Parathyroid adenoma (tissue), 2 donors: ENCODE measurements around the gene CA5B.

Source experiments
- H2AFZ ChIP-seq: fragments of 300-600 bp; sonication (generic); one replicate; pipeline ENCODE4 v1.7.0; 2017; ENCODE audit warnings: antibody characterized with exemption, mild to moderate bottlenecking
- H3K27ac ChIP-seq: fragments of 300-600 bp; sonication (generic); one replicate; pipeline ENCODE4 v1.7.0; 2017
- H3K27me3 ChIP-seq: fragments of 300-600 bp; sonication (generic); one replicate; pipeline ENCODE4 v1.7.0; 2017; ENCODE audit warnings: low read length; ENCODE audit not compliant: control insufficient read depth, insufficient read depth
- H3K36me3 ChIP-seq: fragments of 300-600 bp; sonication (generic); one replicate; pipeline ENCODE4 v1.7.0; 2017; ENCODE audit warnings: low read length; ENCODE audit not compliant: control insufficient read depth, insufficient read depth
- H3K4me1 ChIP-seq: fragments of 300-600 bp; sonication (generic); one replicate; pipeline ENCODE4 v1.7.0; 2017; ENCODE audit warnings: control low read depth
- H3K4me2 ChIP-seq: fragments of 300-600 bp; sonication (generic); one replicate; pipeline ENCODE4 v1.7.0; 2017; ENCODE audit warnings: low read length
- H3K4me3 ChIP-seq: fragments of 300-600 bp; sonication (generic); one replicate; pipeline ENCODE4 v1.7.0; 2017; ENCODE audit warnings: low read depth, low read length
- H3K79me2 ChIP-seq: fragments of 300-600 bp; sonication (generic); one replicate; pipeline ENCODE4 v1.7.0; 2017; ENCODE audit warnings: control low read depth
- H3K9ac ChIP-seq: fragments of 300-600 bp; sonication (generic); one replicate; pipeline ENCODE4 v1.7.0; 2017; ENCODE audit warnings: mild to moderate bottlenecking
- H3K9me3 ChIP-seq: fragments of 300-600 bp; sonication (generic); one replicate; pipeline ENCODE4 v1.7.0; 2017; ENCODE audit warnings: low read length; ENCODE audit not compliant: control insufficient read depth
- CTCF ChIP-seq: fragments of 300-600 bp; sonication (generic); IDR thresholded peaks from one replicate; pipeline ENCODE4 v1.7.0; 2017; ENCODE audit warnings: antibody characterized with exemption, mild to moderate bottlenecking
- donor health status: primary hyperparathyroidism.

The CA5B gene

DNA sequence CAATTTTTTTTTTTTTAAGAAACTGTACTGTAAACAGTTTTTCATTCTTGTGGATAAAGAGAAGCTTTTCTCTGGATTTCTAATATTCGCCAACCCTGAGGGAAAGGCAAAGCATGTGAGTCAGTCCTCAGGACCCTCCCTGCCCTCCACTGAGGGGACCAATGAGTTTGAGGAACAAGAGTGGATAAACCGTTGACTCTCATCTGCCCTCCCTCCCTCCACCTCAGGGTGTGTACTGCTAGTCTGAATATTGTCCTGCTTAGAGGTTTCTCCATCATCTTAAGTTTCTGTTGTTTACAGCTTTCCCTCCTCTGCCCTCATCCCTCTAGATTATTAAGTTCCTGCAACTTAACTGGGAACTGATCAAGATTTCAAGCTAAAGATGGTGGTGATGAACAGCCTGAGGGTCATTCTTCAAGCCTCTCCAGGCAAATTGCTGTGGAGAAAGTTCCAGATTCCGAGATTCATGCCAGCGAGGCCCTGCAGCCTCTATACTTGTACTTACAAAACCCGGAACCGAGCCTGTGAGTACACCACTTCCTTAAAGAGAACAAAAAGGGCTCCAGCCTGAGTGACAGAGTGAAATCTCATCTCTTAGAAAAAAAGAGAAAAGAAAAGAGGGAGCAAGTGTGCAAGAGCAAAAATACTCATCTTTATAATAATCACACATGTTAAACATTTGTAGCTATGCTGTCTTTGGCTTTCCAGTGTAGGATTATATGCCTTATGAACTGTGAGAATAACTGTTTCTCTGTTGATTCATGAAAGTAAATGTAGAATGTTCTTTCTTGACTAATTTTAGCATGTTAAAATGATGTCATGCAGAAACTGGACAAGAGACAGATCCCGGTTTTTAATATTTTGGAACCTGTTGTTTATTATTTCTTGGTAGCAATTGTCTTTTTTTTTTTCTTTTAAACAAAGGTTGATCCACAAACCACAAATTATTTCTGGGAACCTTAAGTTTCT is 11.9 kb downstream of the CA5B start:
- H2AFZ ChIP-seq, result peak overlapping the region; percentile 56
- no peaks in the 10 kb centered on the region for H3K27me3 ChIP-seq
- H3K4me1 ChIP-seq, result peaks cover 10% of the 10 kb centered on the region
- TF ChIP-seq CTCF, result no peak
- H3K9ac ChIP-seq, result no peak overlapping the region
- H3K79me2 ChIP-seq, result no peaks in the 10 kb centered on the region
- no peaks in the 10 kb centered on the region for H3K36me3 ChIP-seq
- H3K9me3 ChIP-seq, result no peaks in the 10 kb centered on the region
- H3K4me3 ChIP-seq, result no peak overlapping the region
- peak overlapping the region; percentile 66 for H3K27ac ChIP-seq
- H3K4me2 ChIP-seq, result no peak overlapping the region

DNA sequence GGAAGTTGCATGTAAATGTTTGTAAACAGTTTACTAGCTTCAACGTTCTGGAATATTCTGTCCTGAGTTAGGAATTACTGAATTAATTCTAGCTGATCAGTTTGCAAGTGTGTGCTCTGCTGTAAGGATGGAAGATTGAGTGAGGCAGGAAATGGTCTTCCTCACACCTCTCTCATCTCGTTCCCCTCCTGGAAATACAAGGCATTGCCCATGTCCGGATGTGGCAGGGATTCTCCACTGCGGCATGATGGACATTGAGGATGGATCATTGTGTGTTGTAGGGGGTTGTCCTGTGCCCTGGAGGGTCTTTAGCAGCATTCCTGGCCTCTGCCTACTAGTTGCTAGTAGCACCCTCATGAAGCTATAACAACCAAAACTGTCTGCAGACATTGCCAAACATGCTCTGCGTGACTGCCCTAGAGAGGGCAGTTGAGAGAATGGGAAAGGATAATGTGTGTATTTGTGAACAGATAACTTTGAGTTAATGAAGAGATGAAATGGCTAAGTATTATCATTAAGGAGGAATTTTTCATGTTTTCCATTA is 12.6 kb downstream of the CA5B start:
- H3K4me1 ChIP-seq, result peaks cover 10% of the 10 kb centered on the region
- no peaks in the 10 kb centered on the region for H3K9me3 ChIP-seq
- no peak overlapping the region for H3K9ac ChIP-seq

DNA sequence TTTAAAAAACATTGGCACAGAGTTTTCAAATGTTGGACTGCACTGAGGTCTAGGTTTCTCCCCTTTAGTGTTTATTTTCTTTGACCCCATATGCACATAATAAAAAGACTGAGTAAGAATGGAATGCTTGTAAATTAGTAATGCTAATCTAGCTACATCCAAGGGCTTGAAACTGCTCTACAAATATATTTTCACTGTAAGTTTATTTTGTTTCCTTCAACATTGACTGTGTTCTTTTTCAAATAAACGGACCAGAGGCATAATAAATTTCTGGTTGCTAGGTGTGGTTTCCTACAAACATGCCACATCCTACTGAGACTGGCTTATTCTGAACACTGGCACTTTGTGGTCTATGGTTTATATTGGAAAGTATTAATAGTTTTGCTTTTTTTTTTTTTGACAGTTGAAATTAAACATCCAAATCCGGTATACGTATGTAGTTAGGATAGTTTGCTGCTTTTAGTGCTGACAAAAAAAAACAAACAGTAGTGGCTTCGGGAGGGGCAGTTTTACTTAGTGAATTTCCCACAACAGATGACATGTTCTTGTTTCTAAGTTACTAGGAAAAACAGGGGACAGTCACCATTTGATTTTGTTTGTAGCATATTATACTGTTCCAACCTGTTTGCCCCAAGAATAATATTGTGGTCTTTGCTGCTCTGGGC is 13.2 kb downstream of the CA5B start:
- no peaks in the 10 kb centered on the region for H3K9me3 ChIP-seq
- no peak overlapping the region for H3K4me3 ChIP-seq
- no peak overlapping the region for H2AFZ ChIP-seq
- peaks cover 10% of the 10 kb centered on the region for H3K4me1 ChIP-seq
- H3K79me2 ChIP-seq, result no peaks in the 10 kb centered on the region
- H3K36me3 ChIP-seq, result no peaks in the 10 kb centered on the region
- H3K4me2 ChIP-seq, result no peak overlapping the region
- H3K9ac ChIP-seq, result no peak overlapping the region
- no peaks in the 10 kb centered on the region for H3K27me3 ChIP-seq
- H3K27ac ChIP-seq, result peak overlapping the region; percentile 66
- no peak for TF ChIP-seq CTCF

More for the DNA sequence above, 12.6 kb downstream of the CA5B start:
- Histone ChIP-seq H3K79me2 (no peaks in the 10 kb centered on the region), H3K27ac (peak overlapping the region; percentile 66), H3K27me3 (no peaks in the 10 kb centered on the region), H3K36me3 (no peaks in the 10 kb centered on the region), H2AFZ (no peak overlapping the region), H3K4me2 (no peak overlapping the region), H3K4me3 (no peak overlapping the region)
- TF ChIP-seq CTCF, result no peak

DNA sequence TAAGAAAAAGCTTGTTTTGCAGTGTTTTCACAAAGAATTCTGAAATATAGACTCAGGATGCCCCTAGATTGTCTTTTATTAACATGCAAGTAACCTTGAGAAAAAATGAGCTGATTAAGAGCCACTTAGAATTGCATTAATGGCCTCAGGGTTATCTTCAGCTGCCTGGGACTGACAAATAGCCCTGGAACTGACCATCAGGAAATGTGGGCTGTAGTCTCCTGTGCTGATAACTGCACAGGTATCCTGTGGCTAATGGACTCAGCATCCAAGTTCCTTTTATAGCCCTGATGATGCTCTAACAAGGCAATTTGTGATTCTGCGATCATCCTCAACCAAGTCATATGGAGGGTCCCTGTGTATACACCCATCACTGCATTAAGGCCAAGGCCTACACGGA is 17.0 kb downstream of the CA5B start:
- no peak overlapping the region for H3K4me3 ChIP-seq
- H3K79me2 ChIP-seq, result no peaks in the 10 kb centered on the region
- H3K27ac ChIP-seq, result no peak overlapping the region
- no peaks in the 10 kb centered on the region for H3K36me3 ChIP-seq
- TF ChIP-seq CTCF, result no peak
- peaks cover 5% of the 10 kb centered on the region for H3K4me1 ChIP-seq
- no peaks in the 10 kb centered on the region for H3K9me3 ChIP-seq
- H3K27me3 ChIP-seq, result no peaks in the 10 kb centered on the region
- H3K9ac ChIP-seq, result no peak overlapping the region
- no peak overlapping the region for H2AFZ ChIP-seq
- no peak overlapping the region for H3K4me2 ChIP-seq
